DOHH2 (cell line): Measurements from ENCODE around the gene DNAJB12.

Experiments used
- CTCF ChIP-seq: fragments of 200-600 bp; sonication (generic); IDR thresholded peaks from one replicate; pipeline ENCODE4 v1.5.1; 2014; ENCODE audit warnings: antibody characterized with exemption, mild to moderate bottlenecking, low read depth, low read length; ENCODE audit not compliant: poor library complexity, severe bottlenecking
- EZH2phosphoT487 ChIP-seq: fragments of 200-600 bp; sonication (generic); IDR thresholded peaks from 2 replicates; pipeline ENCODE4 v1.6.1; 2017; ENCODE audit warnings: borderline replicate concordance, mild to moderate bottlenecking, antibody characterized with exemption, low read length, moderate library complexity, mixed read lengths

GRCh38 chr10:72309290-72310240 is 45.2 kb downstream of the DNAJB12 start:
- no peak for TF ChIP-seq CTCF
- no peak for TF ChIP-seq EZH2phosphoT487
